IPS-NIHi7 (cell line): ENCODE results near the gene CWF19L2.
"Not testable (repeated sequence)": the region's sequence is repeated elsewhere in the genome, so short reads cannot be mapped to it uniquely, and the experiment has no call there.

Experiments
- DNase-seq: peaks from one replicate; pipeline ENCODE4 v3.0.0; 2012; ENCODE audit warnings: mixed read lengths; ENCODE audit errors: extremely low spot score

The CWF19L2 gene

GRCh38 chr11:107457558-107458271, at the start of gene CWF19L2:
CWF19L2 (minus strand) TSS chr11:107457825; CDS start chr11:107457816, 9 bp downstream.
- peak; percentile 96 for DNase-seq

GRCh38 chr11:107505647-107506225, 48.1 kb upstream of the CWF19L2 start:
- DNase-seq: no peak

- DNase-seq: no peak
Observed at GRCh38 chr11:107504981-107505380, 47.4 kb upstream of the CWF19L2 start.

- DNase-seq: no peak
Observed at GRCh38 chr11:107501713-107502112, 44.1 kb upstream of the CWF19L2 start.

- DNase-seq: not testable (repeated sequence)
Observed at GRCh38 chr11:107497371-107497770, 39.7 kb upstream of the CWF19L2 start.

- no peak for DNase-seq
Observed at GRCh38 chr11:107496011-107496410, 38.4 kb upstream of the CWF19L2 start.

- no peak for DNase-seq
Observed at GRCh38 chr11:107494055-107494454, 36.4 kb upstream of the CWF19L2 start.

GRCh38 chr11:107493117-107493516, 35.5 kb upstream of the CWF19L2 start:
- DNase-seq: no peak

- DNase-seq: no peak
Observed at GRCh38 chr11:107490836-107491235, 33.2 kb upstream of the CWF19L2 start.

GRCh38 chr11:107482234-107482633, 24.6 kb upstream of the CWF19L2 start:
- no peak for DNase-seq

GRCh38 chr11:107478922-107479321, 21.3 kb upstream of the CWF19L2 start:
- no peak for DNase-seq

- no peak for DNase-seq
Observed at GRCh38 chr11:107477820-107478219, 20.2 kb upstream of the CWF19L2 start.

GRCh38 chr11:107473792-107474191, 16.2 kb upstream of the CWF19L2 start:
- no peak for DNase-seq

- no peak for DNase-seq
Observed at GRCh38 chr11:107472966-107473365, 15.3 kb upstream of the CWF19L2 start.

GRCh38 chr11:107468596-107468995, 11.0 kb upstream of the CWF19L2 start:
- no peak for DNase-seq

GRCh38 chr11:107467696-107468095, 10.1 kb upstream of the CWF19L2 start:
- DNase-seq: no peak

GRCh38 chr11:107466275-107466866, 8.7 kb upstream of the CWF19L2 start:
- DNase-seq: not testable (repeated sequence)

GRCh38 chr11:107457205-107457557, 444 bp downstream of the CWF19L2 start:
- peak; percentile 20 for DNase-seq

- DNase-seq: no peak
Observed at GRCh38 chr11:107453594-107454286, 3.9 kb downstream of the CWF19L2 start.

- DNase-seq: no peak
Observed at GRCh38 chr11:107446822-107447431, 10.7 kb downstream of the CWF19L2 start.

GRCh38 chr11:107442715-107443215, 14.9 kb downstream of the CWF19L2 start:
- DNase-seq: no peak

- no peak for DNase-seq
Observed at GRCh38 chr11:107439586-107440167, 17.9 kb downstream of the CWF19L2 start.
